H1 (cell line): ENCODE results near the gene MXD3. TPM values are rescaled to one million over a fixed set of nuclear protein-coding genes. Genes with fewer than 3 reads are reported as not detected.

ENCODE experiments used
- CTCF ChIA-PET: fragments of 300-600 bp; sonication (Branson Sonifier 250); formaldehyde crosslinking; loops from one replicate; lab custom pipeline; 2021; ENCODE audit not compliant: partially characterized antibody; lab: Charles Lee
- POLR2A ChIA-PET: fragments of 300-600 bp; sonication (Branson Sonifier 250); formaldehyde crosslinking; loops from one replicate; lab custom pipeline; 2021; ENCODE audit warnings: inconsistent platforms; ENCODE audit not compliant: partially characterized antibody; lab: Charles Lee
- DNase-seq, 2 experiments: peaks; one replicate each; pipeline versions ENCODE4 v3.0.0 to v3.0.0-alpha.2; 2010 to 2022; ENCODE audit warnings: low spot score in 2 of 2, low read depth in 1 of 2, mixed read lengths in 1 of 2
- FAIRE-seq: peaks from 2 replicates; lab custom pipeline; 2011; peaks lifted over from hg19 to GRCh38; lab: Jason Lieb, UNC
- H2AFZ ChIP-seq: 2 replicates; pipeline ENCODE4 v1.8.1; 2012; ENCODE audit warnings: low read length, inconsistent platforms
- H2AK5ac ChIP-seq: 2 replicates; pipeline ENCODE4 v1.6.1; 2013; ENCODE audit warnings: low read depth, low read length
- H2BK120ac ChIP-seq: replicated peaks from 2 replicates; pipeline ENCODE3; 2013; ENCODE audit warnings: low read depth, low read length, inconsistent platforms
- H2BK12ac ChIP-seq: 2 replicates; pipeline ENCODE4 v1.6.1; 2013; ENCODE audit warnings: low read depth, low read length
- H2BK15ac ChIP-seq: 2 replicates; pipeline ENCODE4 v1.6.1; 2013; ENCODE audit warnings: low read length
- H2BK20ac ChIP-seq: 2 replicates; pipeline ENCODE4 v1.6.1; 2013; ENCODE audit warnings: low read length
- H2BK5ac ChIP-seq: 2 replicates; pipeline ENCODE4 v1.6.1; 2013; ENCODE audit warnings: low read depth, low read length
- H3K14ac ChIP-seq: 2 replicates; pipeline ENCODE4 v1.6.1; 2013; ENCODE audit warnings: inconsistent platforms; ENCODE audit not compliant: insufficient read length
- H3K18ac ChIP-seq: 2 replicates; pipeline ENCODE4 v1.6.1; 2013; ENCODE audit warnings: low read length; ENCODE audit errors: extremely low read depth
- H3K23ac ChIP-seq: 2 replicates; pipeline ENCODE4 v1.6.1; 2013; ENCODE audit warnings: inconsistent platforms; ENCODE audit not compliant: insufficient read length
- H3K23me2 ChIP-seq: 2 replicates; pipeline ENCODE4 v1.6.1; 2013; ENCODE audit warnings: low read depth, low read length
- H3K27ac ChIP-seq: 2 replicates; pipeline ENCODE4 v1.6.1; 2011; ENCODE audit warnings: low read depth, low read length, inconsistent platforms
- H3K27me3 ChIP-seq, 4 experiments: replicated peaks in 1 of 4; 1 replicate in 1 of 4; 2 replicates in 3 of 4; pipeline versions ENCODE4 v1.6.1 to v1.8.1; 2011 to 2013; ENCODE audit warnings: low read length in 3 of 4, mild to moderate bottlenecking in 3 of 4, inconsistent platforms in 2 of 4, mixed read lengths in 2 of 4, moderate library complexity in 1 of 4; ENCODE audit not compliant: control insufficient read depth in 3 of 4, insufficient read depth in 3 of 4; ENCODE audit errors: extremely low read depth in 1 of 4
- H3K36me3 ChIP-seq, 4 experiments: 2 replicates each; pipeline versions ENCODE4 v1.6.1 to v1.8.1; 2011 to 2013; ENCODE audit warnings: mild to moderate bottlenecking in 4 of 4, low read length in 3 of 4, moderate library complexity in 2 of 4, control low read depth in 1 of 4, inconsistent platforms in 1 of 4; ENCODE audit not compliant: insufficient read depth in 4 of 4, control insufficient read depth in 2 of 4
- H3K4ac ChIP-seq: replicated peaks from 2 replicates; pipeline ENCODE3; 2013; ENCODE audit warnings: low read length, low read depth, mixed read lengths, inconsistent platforms; ENCODE audit not compliant: insufficient read length
- H3K4me1 ChIP-seq, 4 experiments: replicated peaks in 1 of 4; 1 replicate in 1 of 4; 2 replicates in 3 of 4; pipeline versions ENCODE4 v1.6.1 to v1.8.1; 2011 to 2013; ENCODE audit warnings: low read length in 3 of 4, inconsistent platforms in 2 of 4, mixed read lengths in 1 of 4; ENCODE audit not compliant: insufficient read depth in 4 of 4, control insufficient read depth in 3 of 4
- H3K4me2 ChIP-seq, 2 experiments: 2 replicates each; pipeline versions ENCODE4 v1.6.1 to v1.8.1; 2011 to 2013; ENCODE audit warnings: low read depth in 2 of 2, low read length in 2 of 2, control low read depth in 1 of 2, inconsistent platforms in 1 of 2, mild to moderate bottlenecking in 1 of 2; ENCODE audit not compliant: insufficient read depth in 1 of 2
- H3K4me3 ChIP-seq, 4 experiments: fragments of 200-600, 300-600 bp in 1 of 4; sonication (generic), shearing (Covaris generic), sonication (Bioruptor Twin) in 1 of 4; 2 replicates each; pipeline versions ENCODE4 v1.5.1 to v1.8.1; 2011 to 2016; ENCODE audit warnings: low read length in 4 of 4, low read depth in 3 of 4, control low read depth in 2 of 4, inconsistent platforms in 2 of 4, mild to moderate bottlenecking in 2 of 4, mixed read lengths in 1 of 4, moderate library complexity in 1 of 4; ENCODE audit not compliant: insufficient read depth in 2 of 4; ENCODE audit errors: extremely low read depth in 1 of 4
- H3K56ac ChIP-seq: replicated peaks from 2 replicates; pipeline ENCODE3; 2013; ENCODE audit warnings: low read depth, mild to moderate bottlenecking, mixed read lengths, low read length, inconsistent platforms; ENCODE audit not compliant: insufficient read length
- H3K79me1 ChIP-seq: 2 replicates; pipeline ENCODE4 v1.6.1; 2013; ENCODE audit warnings: low read depth, low read length, control low read depth
- H3K79me2 ChIP-seq, 2 experiments: 2 replicates each; pipeline versions ENCODE4 v1.6.1 to v1.8.1; 2012 to 2013; ENCODE audit warnings: low read length in 2 of 2, mild to moderate bottlenecking in 2 of 2, inconsistent platforms in 1 of 2; ENCODE audit not compliant: insufficient read depth in 2 of 2, control insufficient read depth in 1 of 2
- H3K9ac ChIP-seq, 4 experiments: replicated peaks in 1 of 4; 1 replicate in 1 of 4; 2 replicates in 3 of 4; pipeline versions ENCODE4 v1.6.1 to v1.8.1; 2011 to 2013; ENCODE audit warnings: low read depth in 3 of 4, low read length in 3 of 4, control low read depth in 2 of 4, mild to moderate bottlenecking in 2 of 4, moderate library complexity in 2 of 4, inconsistent platforms in 1 of 4; ENCODE audit errors: extremely low read depth in 1 of 4
- H3K9me3 ChIP-seq, 2 experiments: 2 replicates each; pipeline versions ENCODE4 v1.6.1 to v1.8.1; 2012 to 2013; ENCODE audit warnings: mild to moderate bottlenecking in 2 of 2, moderate library complexity in 2 of 2, control low read depth in 1 of 2, inconsistent platforms in 1 of 2, low read depth in 1 of 2, low read length in 1 of 2, mixed read lengths in 1 of 2; ENCODE audit not compliant: insufficient read depth in 2 of 2
- H4K20me1 ChIP-seq, 2 experiments: replicated peaks in 1 of 2; 2 replicates each; pipeline versions ENCODE3 to v1.8.1; 2011 to 2013; ENCODE audit warnings: inconsistent platforms in 2 of 2, low read length in 2 of 2, mild to moderate bottlenecking in 1 of 2; ENCODE audit not compliant: insufficient read depth in 2 of 2, control insufficient read depth in 1 of 2
- H4K5ac ChIP-seq: 2 replicates; pipeline ENCODE4 v1.6.1; 2013; ENCODE audit warnings: low read length, low read depth, mixed read lengths, inconsistent platforms; ENCODE audit not compliant: insufficient read length
- H4K8ac ChIP-seq: 2 replicates; pipeline ENCODE4 v1.8.0; 2013; ENCODE audit warnings: mild to moderate bottlenecking, moderate library complexity, low read length, inconsistent platforms; ENCODE audit not compliant: insufficient read depth; ENCODE audit errors: extremely low read depth
- H4K91ac ChIP-seq: replicated peaks from 2 replicates; pipeline ENCODE3; 2013; ENCODE audit warnings: low read length, mixed read lengths, inconsistent platforms; ENCODE audit not compliant: insufficient read length
- ATF3 ChIP-seq: IDR thresholded peaks from 2 replicates; pipeline ENCODE4 v1.6.1; 2011; ENCODE audit warnings: low read depth, mild to moderate bottlenecking, low read length; ENCODE audit not compliant: insufficient read depth
- BACH1 ChIP-seq: IDR thresholded peaks from 2 replicates; pipeline ENCODE4 v1.6.1; 2012; ENCODE audit warnings: low read length, improper control_type of control experiment
- CREB1 ChIP-seq: IDR thresholded peaks from 2 replicates; pipeline ENCODE4 v1.6.1; 2012; ENCODE audit warnings: inconsistent platforms
- POU5F1 ChIP-seq: IDR thresholded peaks from 2 replicates; pipeline ENCODE4 v1.6.1; 2011; ENCODE audit warnings: low read depth, mild to moderate bottlenecking, low read length, moderate library complexity
- RFX5 ChIP-seq: IDR thresholded peaks from 2 replicates; pipeline ENCODE4 v1.6.1; 2011; ENCODE audit warnings: low read depth, low read length, improper control_type of control experiment, borderline replicate concordance
- RXRA ChIP-seq: IDR thresholded peaks from 2 replicates; pipeline ENCODE4 v1.6.1; 2011; ENCODE audit warnings: low read depth, mild to moderate bottlenecking, low read length, moderate library complexity; ENCODE audit not compliant: insufficient read depth
- SIX5 ChIP-seq: IDR thresholded peaks from 2 replicates; pipeline ENCODE4 v1.6.1; 2011; ENCODE audit warnings: mild to moderate bottlenecking, low read depth, low read length
- SRF ChIP-seq: IDR thresholded peaks from 2 replicates; pipeline ENCODE4 v1.6.1; 2011; ENCODE audit warnings: mild to moderate bottlenecking, low read depth, low read length, moderate library complexity
- TBP ChIP-seq: IDR thresholded peaks from 2 replicates; pipeline ENCODE4 v1.6.1; 2011; ENCODE audit warnings: low read depth, low read length, improper control_type of control experiment
- TCF12 ChIP-seq: IDR thresholded peaks from 2 replicates; pipeline ENCODE4 v1.6.1; 2011; ENCODE audit warnings: low read depth, mild to moderate bottlenecking, low read length
- USF2 ChIP-seq: IDR thresholded peaks from 2 replicates; pipeline ENCODE4 v1.6.1; 2011; ENCODE audit warnings: low read length, improper control_type of control experiment
- WGBS, 2 experiments: shearing (Covaris generic) in 1 of 2; methylation state at CpG; one replicate each; pipeline versions ENCODE4 v1.1.6 to v1.1.7; 2013 to 2015; ENCODE audit warnings: low lambda C conversion rate in 2 of 2, mixed read lengths in 2 of 2, inconsistent platforms in 1 of 2, low coverage in 1 of 2, missing lambda C conversion rate in 1 of 2; ENCODE audit not compliant: insufficient replicate concordance in 2 of 2, insufficient coverage in 1 of 2, insufficient read length in 1 of 2; ENCODE audit errors: extremely low coverage in 1 of 2, missing lambda C conversion rate in 1 of 2; 5-methylcytosine and 5-hydroxymethylcytosine counted together
- polyA plus RNA-seq, 7 experiments: library from polyadenylated mRNA; depleted of rRNA in 3 of 7; stranded (reverse) in 5 of 7; unstranded in 2 of 7; fragments of >200 nt in 5 of 7; fragments of 200-250 nt in 2 of 7; gene quantifications; 1 replicate in 5 of 7; 2 replicates in 1 of 7; 4 replicates in 1 of 7; pipeline versions ENCODE4 v1.2.1 to v1.2.3, GENCODE V29; 2011 to 2013; ENCODE audit warnings: missing spikeins in 2 of 7, mixed read lengths in 2 of 7
- total RNA-seq: library from RNA; stranded (reverse); fragmentation: NEBNext Ultra II Directional; extraction: Animal tissue kit (Norgen Biotek cat#: 25700); gene quantifications from 2 replicates; pipeline ENCODE4 v1.2.1, GENCODE V29; 2021
- TF ChIP-seq, protein P1 (sequence below): IDR thresholded peaks from 2 replicates; pipeline ENCODE4 v1.6.1; 2012; ENCODE audit warnings: inconsistent platforms

Gene MXD3
- total and polyA plus RNA-seq, 2 of the 8 experiments (the other 6 are each of a cell fraction or from before 2014, with no cell fraction given): 6.5 to 7.7 TPM

DNA sequence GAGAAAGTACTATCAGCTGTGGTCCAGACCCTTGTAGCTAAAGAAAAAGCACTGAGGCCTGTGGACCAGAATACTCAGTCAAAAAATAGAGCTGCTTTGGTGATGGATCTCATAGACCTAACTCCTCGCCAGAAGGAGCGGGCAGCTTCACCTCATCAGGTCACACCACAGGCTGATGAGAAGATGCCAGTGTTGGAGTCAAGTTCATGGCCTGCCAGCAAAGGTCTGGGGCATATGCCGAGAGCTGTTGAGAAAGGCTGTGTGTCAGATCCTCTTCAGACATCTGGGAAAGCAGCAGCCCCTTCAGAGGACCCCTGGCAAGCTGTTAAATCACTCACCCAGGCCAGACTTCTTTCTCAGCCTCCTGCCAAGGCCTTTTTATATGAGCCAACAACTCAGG is 17.1 kb downstream of the MXD3 start:
- no peak overlapping the region for H4K5ac ChIP-seq
- H3K23ac ChIP-seq: no peak overlapping the region
- DNase-seq: no peak
- no peak overlapping the region for H2BK120ac ChIP-seq
- H3K4me3 ChIP-seq: no peak overlapping the region
- H3K79me2 ChIP-seq: no peaks in the 10 kb centered on the region; a peak in 1 of 4 replicates
- H3K18ac ChIP-seq: no peak overlapping the region
- no peak overlapping the region for H2AK5ac ChIP-seq
- H3K79me1 ChIP-seq: peaks cover 5% of the 10 kb centered on the region; the same call in 1 of the 2 replicates
- H3K9ac ChIP-seq: no peak overlapping the region
- TF ChIP-seq RXRA: no peak
- no peak for TF ChIP-seq USF2
- TF ChIP-seq CREB1: no peak
- TF ChIP-seq TBP: no peak
- TF ChIP-seq SIX5: no peak
- TF ChIP-seq TCF12: no peak
- TF ChIP-seq POU5F1: no peak
- no peak for TF ChIP-seq BACH1
- TF ChIP-seq RFX5: no peak
- no peak for TF ChIP-seq ATF3
- TF ChIP-seq SRF: no peak
- TF ChIP-seq, protein P1, sequence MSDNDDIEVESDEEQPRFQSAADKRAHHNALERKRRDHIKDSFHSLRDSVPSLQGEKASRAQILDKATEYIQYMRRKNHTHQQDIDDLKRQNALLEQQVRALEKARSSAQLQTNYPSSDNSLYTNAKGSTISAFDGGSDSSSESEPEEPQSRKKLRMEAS: no peak
- H3K9me3 ChIP-seq: no peaks in the 10 kb centered on the region
- no peak overlapping the region for H2BK20ac ChIP-seq
- H4K20me1 ChIP-seq: peaks cover 9 to 20% of the 10 kb centered on the region in 2 experiments
- H3K4ac ChIP-seq: no peak overlapping the region
- WGBS, 2 experiments: 98% methylated on average over 3 of the region's 3 CpGs; no CpG with 5 or more reads in 1 of the 2 experiments
- no peak overlapping the region for H2BK12ac ChIP-seq
- H4K8ac ChIP-seq: no peak overlapping the region
- H3K4me2 ChIP-seq: no peak overlapping the region
- H3K36me3 ChIP-seq: peaks cover 41 to 66% (median 53%) of the 10 kb centered on the region in 4 experiments
- H2BK15ac ChIP-seq: no peak overlapping the region
- no peak overlapping the region for H3K14ac ChIP-seq
- H3K27me3 ChIP-seq: no peaks in the 10 kb centered on the region
- no peak overlapping the region for H3K56ac ChIP-seq
- no peak overlapping the region for H2BK5ac ChIP-seq
- H3K23me2 ChIP-seq: no peaks in the 10 kb centered on the region
- H2AFZ ChIP-seq: no peak overlapping the region
- no peak overlapping the region for H3K27ac ChIP-seq
- no peak for FAIRE-seq
- H3K4me1 ChIP-seq: peaks cover 0 to 5% (median 1%) of the 10 kb centered on the region in 4 experiments; a peak in 4 of 7 replicates
- no peak overlapping the region for H4K91ac ChIP-seq
- ChIA-PET POLR2A (interaction anchor here (0.7 to 1.7 kb wide), 4 partner anchors 9 to 168 kb away, joined by 3 to 5 read pairs (median 3); partner anchors contain the start of genes PRELID1 and RAB24), CTCF (interaction anchor here (0.6 to 2.1 kb wide), 3 partner anchors 10 to 18 kb away, joined by 3 to 8 read pairs (median 6); no protein-coding TSS in a partner anchor)
